T-helper 2 cell treated with Interferon-gamma antibody and Interleukin-4, amounts not matched to agents 100 ng/mL and 5 ng/mL, for 36 hours (primary cell): ENCODE results near the gene ACTG1. TPM values are rescaled to one million over a fixed set of nuclear protein-coding genes. Genes with fewer than 3 reads are reported as not detected.

ENCODE experiments used
- intact Hi-C: fragments of 100-400 bp; cut with micrococcal nuclease; formaldehyde crosslinking; loops from one replicate; pipeline ENCODE4 v1.15.1; 2023
- total RNA-seq: library from RNA; stranded (reverse); gene quantifications from 2 replicates; pipeline ENCODE4 v1.2.3, GENCODE V29; 2022

ACTG1 gene
- total RNA-seq, 1 donor from 2014 or later: 5,595 TPM

DNA sequence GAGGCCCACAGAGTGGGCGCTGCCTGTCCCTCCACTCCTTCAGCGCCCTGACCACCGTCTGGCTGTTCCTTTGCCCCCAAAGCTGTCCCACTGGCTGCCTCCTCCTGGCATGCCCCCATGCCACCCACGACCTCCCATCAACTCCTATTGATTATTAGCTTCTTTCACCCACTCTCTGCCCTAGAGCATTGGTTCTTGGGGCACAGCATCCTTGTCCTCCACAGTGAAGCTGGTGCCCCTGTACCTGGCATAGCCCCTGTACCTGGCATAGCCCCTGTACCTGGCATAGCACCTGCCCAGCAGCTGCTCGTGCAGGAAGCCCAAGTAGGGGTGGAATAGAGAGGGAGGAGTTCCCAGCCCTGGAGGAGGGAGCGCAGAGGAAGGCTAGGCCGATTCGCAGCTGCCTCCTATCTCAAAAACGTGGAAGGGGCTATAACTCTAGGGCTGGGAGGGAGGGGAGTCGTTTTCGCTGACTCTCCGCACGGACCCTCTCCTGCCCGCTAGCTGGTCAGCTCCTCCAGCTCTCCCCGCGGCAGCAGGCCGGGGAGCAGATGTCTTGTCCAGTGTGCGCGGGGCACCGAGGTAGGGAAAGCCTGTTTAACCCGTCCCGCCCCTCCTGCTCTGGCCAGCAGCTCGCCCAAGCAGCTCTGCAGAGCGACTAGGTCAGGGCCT lies 5.7 kb upstream of the ACTG1 start:
- intact Hi-C loops: no loop called here

- intact Hi-C loops: no loop called here
Measured at GRCh38 chr17:81517339-81518112, 4.9 kb upstream of the ACTG1 start.

GRCh38 chr17:81517009-81517338 lies 4.4 kb upstream of the ACTG1 start:
- intact Hi-C loops: no loop called here

DNA sequence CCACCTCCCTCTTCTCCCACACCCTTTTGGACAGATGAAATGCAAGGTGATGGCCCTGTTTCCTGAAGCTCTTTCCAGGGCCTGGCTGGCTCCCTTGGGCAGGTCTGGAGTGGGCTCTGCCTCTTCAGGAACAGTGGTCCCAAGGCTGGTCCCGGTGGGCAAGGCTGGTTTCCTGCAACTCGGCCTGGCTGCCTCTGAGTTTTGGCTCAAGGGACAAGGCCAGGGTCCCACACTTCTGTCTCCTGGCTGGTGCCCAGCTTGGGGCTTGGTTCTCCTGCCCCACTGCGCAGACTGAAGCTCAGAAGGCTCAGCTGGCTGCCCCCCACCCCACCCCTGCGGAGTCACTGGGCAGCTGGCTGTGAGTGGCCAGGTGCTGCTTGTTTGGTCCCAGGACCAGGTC lies 3.8 kb upstream of the ACTG1 start:
- intact Hi-C loops: no loop called here

GRCh38 chr17:81515530-81516041 lies 3.0 kb upstream of the ACTG1 start:
- intact Hi-C loops: loop anchor here (1.0 to 2.0 kb wide), 2 partner anchors 37 to 85 kb away; partner anchors contain the start of gene FAAP100

- intact Hi-C loops: loop anchor here (1.0 to 5.0 kb wide), 5 partner anchors 37 to 1718 kb away; partner anchors contain the start of genes BAHCC1, CBX8, FAAP100 and P4HB
Measured at GRCh38 chr17:81514739-81515529, 2.3 kb upstream of the ACTG1 start.

- intact Hi-C loops: loop anchor here (2.0 to 5.0 kb wide), 4 partner anchors 86 to 1717 kb away; partner anchors contain the start of genes BAHCC1, CBX8 and P4HB
Measured at GRCh38 chr17:81514489-81514738, 1.8 kb upstream of the ACTG1 start.

DNA sequence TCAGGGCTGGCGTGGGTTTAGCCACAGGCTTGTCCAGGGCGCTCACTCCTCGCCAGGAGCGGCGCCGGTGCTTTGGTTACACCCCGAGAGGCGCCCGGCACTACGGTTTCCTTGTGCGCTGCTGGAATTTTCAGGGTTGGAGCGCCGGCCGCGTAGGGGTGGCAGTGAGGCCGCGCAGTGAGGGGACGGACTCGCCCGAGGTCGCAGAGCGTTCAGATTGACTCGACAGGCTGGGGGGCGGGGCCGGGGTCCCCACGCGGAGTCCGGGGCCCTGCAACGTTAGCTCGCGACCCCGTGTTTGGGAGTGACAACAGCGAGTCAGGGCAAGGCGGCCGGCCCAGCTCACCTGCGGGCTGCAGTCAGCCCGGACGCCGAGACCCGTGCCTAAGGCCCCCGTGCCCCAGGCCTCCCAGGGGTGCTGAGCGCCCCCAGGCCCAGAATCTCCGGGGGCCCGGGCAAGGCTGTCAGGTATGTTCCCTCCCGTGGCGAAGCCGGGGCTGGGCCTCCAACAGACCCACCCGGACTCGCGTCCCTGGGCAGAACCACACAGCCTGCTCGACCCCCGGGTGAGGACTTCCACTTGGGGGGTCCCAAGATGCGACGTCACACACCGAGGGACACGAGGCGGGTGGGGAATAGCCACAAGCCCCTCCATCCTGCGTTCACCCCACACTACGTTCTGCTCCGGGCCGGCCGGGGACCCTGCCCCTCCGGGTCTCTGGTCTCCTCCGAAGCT lies 1.3 kb upstream of the ACTG1 start:
- intact Hi-C loops: loop anchor here (2.0 to 5.0 kb wide), 6 partner anchors 27 to 1717 kb away; partner anchors contain the start of genes BAHCC1, CBX8 and P4HB

DNA sequence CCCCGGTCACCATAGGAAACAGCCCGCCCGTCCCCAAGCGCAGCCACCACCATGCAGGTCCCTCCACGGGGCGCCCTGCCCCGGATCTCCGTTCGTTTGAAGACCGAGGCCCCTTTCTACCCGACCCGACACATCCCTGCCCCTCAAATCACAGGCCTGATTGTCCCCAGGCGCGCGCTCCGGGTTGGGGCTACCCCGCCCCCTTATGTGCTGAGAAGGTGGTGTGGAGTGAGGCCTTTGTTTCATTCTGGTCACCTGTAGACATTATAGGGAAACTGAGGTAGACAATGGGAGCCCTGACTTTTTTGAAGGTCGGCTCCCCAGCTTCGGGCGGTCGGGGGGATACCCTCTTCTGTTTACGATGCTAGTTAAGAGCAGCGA lies 763 bp upstream of the ACTG1 start:
- intact Hi-C loops: loop anchor here (2.0 to 5.0 kb wide), 5 partner anchors 27 to 1716 kb away; partner anchors contain the start of genes BAHCC1, CBX8 and P4HB

DNA sequence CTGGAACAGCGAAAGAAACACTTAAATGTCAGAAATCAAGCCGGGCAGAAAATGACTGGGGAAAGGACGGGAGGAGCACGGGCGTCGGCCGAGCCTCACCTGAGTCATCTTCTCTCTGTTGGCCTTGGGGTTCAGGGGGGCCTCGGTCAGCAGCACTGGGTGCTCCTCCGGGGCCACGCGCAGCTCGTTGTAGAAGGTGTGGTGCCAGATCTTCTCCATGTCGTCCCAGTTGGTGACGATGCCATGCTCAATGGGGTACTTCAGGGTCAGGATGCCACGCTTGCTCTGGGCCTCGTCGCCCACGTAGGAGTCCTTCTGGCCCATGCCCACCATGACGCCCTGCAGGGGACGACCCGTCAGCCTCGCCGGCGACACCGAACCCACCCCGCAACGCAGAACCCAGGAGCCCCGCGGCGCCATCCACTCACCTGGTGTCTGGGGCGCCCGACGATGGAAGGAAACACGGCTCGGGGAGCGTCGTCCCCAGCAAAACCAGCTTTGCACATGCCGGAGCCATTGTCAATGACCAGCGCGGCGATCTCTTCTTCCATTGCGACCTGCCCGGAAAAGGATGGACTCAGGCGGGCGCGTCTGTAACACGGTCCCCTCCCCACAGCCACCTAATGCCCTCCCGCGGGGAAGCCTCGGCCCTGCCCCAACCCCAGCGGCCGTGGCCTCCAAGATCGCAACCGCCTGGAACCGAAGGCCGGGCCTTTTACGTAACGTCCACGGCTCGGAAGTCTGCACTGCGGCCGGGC lies 616 bp downstream of the ACTG1 start:
- intact Hi-C loops: loop anchor here (2.0 to 5.0 kb wide), 5 partner anchors 25 to 1715 kb away; partner anchors contain the start of genes BAHCC1, CBX8 and P4HB

GRCh38 chr17:81511554-81511803 lies 1.1 kb downstream of the ACTG1 start:
- intact Hi-C loops: loop anchor here (5.0 kb wide), 3 partner anchors 114 to 1714 kb away; partner anchors contain the start of genes BAHCC1, CBX8 and P4HB

- intact Hi-C loops: loop anchor here (5.0 kb wide), 3 partner anchors 114 to 1714 kb away; partner anchors contain the start of genes BAHCC1, CBX8 and P4HB
Measured at GRCh38 chr17:81510785-81511553, 1.6 kb downstream of the ACTG1 start.

GRCh38 chr17:81509972-81510784 lies 2.4 kb downstream of the ACTG1 start:
- intact Hi-C loops: loop anchor here (5.0 kb wide), 3 partner anchors 113 to 1713 kb away; partner anchors contain the start of genes BAHCC1, CBX8 and P4HB

GRCh38 chr17:81509207-81509971 lies 3.2 kb downstream of the ACTG1 start:
- intact Hi-C loops: no loop called here

DNA sequence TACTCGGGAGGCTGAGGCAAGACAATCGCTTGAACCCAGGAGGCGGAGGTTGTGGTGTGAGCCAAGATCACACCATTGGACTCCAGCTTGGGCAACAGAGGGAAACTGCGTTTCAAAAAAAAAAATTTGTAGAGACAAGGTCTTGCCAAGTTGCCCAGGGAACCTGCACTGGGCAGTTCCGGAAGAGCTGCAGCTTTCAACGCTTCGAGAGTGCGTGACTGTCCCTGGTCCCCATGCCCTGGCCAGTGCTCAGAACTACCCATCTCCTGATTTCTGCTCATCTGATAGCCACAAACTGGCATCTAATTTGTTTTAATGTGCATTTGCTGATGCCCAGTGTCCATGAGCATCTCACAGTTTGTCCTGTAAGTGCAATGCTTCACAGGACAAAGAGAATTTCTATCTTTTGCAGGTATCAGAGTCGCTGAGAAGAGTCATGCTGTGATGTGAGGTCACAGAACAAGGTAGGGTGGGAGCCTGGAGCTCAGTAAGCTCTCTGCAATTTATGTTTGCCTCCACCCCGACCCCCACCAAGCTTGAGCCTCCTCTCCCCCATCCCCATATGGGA lies 3.9 kb downstream of the ACTG1 start:
- intact Hi-C loops: no loop called here

- intact Hi-C loops: no loop called here
Measured at GRCh38 chr17:81503619-81504018, 9.0 kb downstream of the ACTG1 start.

- intact Hi-C loops: no loop called here
Measured at GRCh38 chr17:81502471-81503017, 10.1 kb downstream of the ACTG1 start.
